Stimulated activated CD8-positive, alpha-beta memory T cell treated with anti-CD3 and anti-CD28 coated beads, Interleukin-2, amount 100 ng/mL, for 1 hour (primary cell): Measurements from ENCODE around the gene EPS8L3.
"Not testable (repeated sequence)": the region's sequence is repeated elsewhere in the genome, so short reads cannot be mapped to it uniquely, and the experiment has no call there.

Experiments
- DNase-seq, 2 donors: peaks; one replicate each; pipeline ENCODE4 v3.0.0-alpha.2; 2020; ENCODE audit warnings: low read depth in 2 of 2

Gene EPS8L3

GRCh38 chr1:109763646-109764415, at the start of gene EPS8L3:
Gene EPS8L3 (minus strand): TSS chr1:109763923. CDS start chr1:109761749, 2,174 bp downstream.
- no peak for DNase-seq

- no peak for DNase-seq
Measured at GRCh38 chr1:109812691-109813393, 49.1 kb upstream of the EPS8L3 start.

GRCh38 chr1:109808703-109809102, 45.0 kb upstream of the EPS8L3 start:
- no peak for DNase-seq

DNA sequence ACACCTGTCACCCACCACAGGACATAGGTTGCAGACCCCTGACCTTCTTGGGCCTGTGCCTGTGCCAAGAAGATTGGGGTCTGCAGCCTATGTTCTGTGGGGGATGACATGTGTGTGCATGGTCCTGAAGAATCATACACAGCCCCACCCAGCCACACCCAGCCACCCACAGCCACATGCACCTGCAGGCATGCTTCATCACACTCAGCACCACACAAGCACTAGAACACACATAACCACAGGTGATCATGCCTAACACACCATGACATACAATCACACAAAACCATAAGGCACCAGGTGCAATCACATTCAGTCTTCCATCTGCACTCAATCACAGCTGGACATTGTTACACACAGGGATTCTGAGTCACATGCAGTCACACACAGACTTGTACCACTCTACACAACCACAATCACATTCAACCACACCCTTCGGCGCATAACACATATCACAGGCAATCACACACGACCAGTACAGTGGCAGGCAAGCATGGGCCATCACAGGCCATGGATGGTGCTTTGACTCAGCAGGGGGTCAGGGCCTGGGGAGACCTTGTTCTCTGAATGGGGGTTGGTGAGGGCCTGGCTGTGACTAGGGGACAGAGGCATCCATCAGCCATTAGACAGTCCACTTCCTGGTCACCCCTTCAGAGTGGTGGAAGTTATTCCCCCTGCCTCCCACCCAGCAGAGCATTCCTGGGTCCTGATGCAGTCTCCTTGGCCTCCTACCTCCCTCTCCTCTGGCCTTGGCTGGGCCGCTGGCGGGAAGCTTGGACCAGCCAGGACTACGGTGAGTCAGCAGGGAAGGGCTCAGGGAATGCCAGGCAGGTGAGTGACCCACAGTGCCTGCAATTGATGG, 44.3 kb upstream of the EPS8L3 start:
- DNase-seq = no peak

DNA sequence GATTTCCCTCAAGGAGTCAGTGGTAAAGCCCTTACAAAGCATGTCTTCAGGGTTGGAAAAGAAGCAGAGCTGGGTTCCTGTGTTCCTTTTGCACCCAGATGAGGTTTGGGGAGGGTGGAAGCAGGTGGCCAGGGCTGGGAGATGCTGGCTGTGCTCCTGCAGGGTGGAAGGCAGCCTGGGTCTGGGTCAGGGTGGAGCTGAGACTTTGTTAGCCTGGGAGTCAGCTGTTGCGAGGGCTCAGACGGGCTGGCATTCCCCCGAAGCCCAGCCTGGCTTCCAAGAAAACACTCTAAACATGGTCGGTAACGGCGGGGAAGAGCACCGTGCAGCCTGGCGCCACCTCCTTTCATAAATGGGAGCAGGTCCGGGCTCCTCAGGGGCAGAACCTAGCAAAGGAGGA, 43.7 kb upstream of the EPS8L3 start:
- DNase-seq = no peak

GRCh38 chr1:109806733-109807400, 43.1 kb upstream of the EPS8L3 start:
- DNase-seq = no peak

GRCh38 chr1:109805486-109806165, 41.9 kb upstream of the EPS8L3 start:
- no peak for DNase-seq

DNA sequence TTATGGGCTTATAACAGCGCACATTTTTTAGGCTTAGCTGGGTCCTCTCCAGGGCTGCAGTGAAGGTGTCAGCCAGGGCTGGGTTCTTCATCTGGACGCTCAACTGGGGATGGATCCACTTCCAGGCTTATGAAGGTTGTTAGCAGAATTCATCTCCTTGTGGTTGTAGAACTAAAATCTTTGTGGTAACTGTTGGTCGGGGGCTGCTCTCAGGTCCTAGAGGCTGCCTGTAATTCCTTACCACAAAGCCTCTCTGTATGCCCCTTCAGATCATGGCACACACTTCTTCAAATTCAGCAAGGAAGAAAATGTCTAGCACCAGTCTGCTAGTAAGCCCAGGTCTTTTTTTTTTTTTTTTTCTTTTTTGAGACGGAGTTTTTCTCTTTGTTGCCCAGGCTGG, 40.9 kb upstream of the EPS8L3 start:
- no peak for DNase-seq

- DNase-seq = no peak
Measured at GRCh38 chr1:109803901-109804331, 40.2 kb upstream of the EPS8L3 start.

DNA sequence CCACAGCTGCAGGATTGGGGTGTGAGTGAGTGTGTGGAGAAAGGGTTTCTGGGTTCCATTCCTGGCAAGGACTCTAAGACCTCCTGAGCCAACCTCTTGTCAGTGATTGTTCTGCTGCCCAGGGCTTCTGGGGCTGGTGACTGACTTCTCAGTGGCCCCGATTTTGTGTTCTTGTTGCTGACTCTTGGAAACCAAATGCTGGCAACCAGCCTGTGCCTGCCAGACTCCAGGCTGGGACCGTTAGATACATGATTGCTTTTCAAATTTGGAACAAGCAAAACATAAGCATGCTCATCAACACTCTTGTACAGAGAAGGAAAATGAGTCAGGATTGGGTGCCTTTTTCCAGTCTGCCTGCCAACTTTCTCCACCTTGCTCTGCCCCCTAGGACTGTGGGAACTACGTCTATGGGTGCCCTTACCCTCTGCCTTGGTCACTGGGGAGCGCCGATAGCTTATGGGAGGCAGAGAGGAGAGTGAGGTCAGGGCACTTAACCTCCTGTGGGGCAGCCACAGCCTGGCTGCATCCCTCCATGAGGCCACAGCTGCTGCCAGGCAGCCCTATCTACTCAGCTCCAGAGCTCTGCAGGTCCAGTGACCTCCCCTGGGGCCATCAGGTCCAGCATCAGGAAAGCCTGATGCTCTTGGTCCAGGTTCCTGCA, 39.3 kb upstream of the EPS8L3 start:
- DNase-seq = no peak

- no peak for DNase-seq
Measured at GRCh38 chr1:109802136-109802900, 38.6 kb upstream of the EPS8L3 start.

DNA sequence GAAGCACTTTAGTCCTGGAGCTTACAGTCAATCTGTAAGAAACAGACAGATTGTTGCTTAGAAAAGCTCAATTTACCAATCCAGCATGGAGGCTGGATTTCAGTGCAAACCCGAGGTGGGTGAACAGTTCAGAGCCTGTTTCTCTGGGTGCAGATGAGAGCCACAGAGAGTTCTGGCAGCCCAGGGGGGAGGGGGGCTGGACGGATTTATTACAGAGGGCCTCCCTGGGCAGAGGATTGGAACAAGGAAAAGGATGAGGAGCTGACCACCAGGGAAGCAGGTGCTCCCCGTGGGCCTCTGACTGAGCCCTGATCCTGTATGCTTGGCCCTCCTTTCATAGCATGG, 38.0 kb upstream of the EPS8L3 start:
- DNase-seq = no peak

- no peak for DNase-seq
Measured at GRCh38 chr1:109800291-109800690, 36.6 kb upstream of the EPS8L3 start.

- DNase-seq = no peak
Measured at GRCh38 chr1:109799445-109799844, 35.7 kb upstream of the EPS8L3 start.

GRCh38 chr1:109797303-109797595, 33.5 kb upstream of the EPS8L3 start:
- not testable (repeated sequence) for DNase-seq

GRCh38 chr1:109796484-109797302, 33.0 kb upstream of the EPS8L3 start:
- no peak for DNase-seq

GRCh38 chr1:109794319-109795132, 30.8 kb upstream of the EPS8L3 start:
- no peak for DNase-seq
